AG04449 (cell line): ENCODE data around the gene TMC8.

Experiments
- CTCF ChIA-PET: fragments of 350-600 bp; formaldehyde crosslinking; extraction: SDS; loops from one replicate; lab custom pipeline; 2021; ENCODE audit warnings: antibody characterized with exemption; lab: Yijun Ruan, JAX
- POLR2A ChIA-PET: fragments of 400-600, 350-600 bp; formaldehyde crosslinking; extraction: SDS; loops from one replicate; lab custom pipeline; 2020; ENCODE audit warnings: antibody characterized with exemption, inconsistent platforms; lab: Yijun Ruan, JAX
- DNase-seq: peaks from one replicate; pipeline ENCODE4 v3.0.0-alpha.2; 2010; ENCODE audit warnings: low read depth, low spot score
- H3K4me3 ChIP-seq: 2 replicates; pipeline ENCODE4 v1.5.1; 2011; ENCODE audit warnings: low read depth, mild to moderate bottlenecking, control low read depth, low read length
- CTCF ChIP-seq: IDR thresholded peaks from one replicate; pipeline ENCODE4 v1.5.1; 2011; ENCODE audit warnings: mild to moderate bottlenecking, moderate library complexity, low read length, control low read depth, inconsistent platforms; ENCODE audit not compliant: insufficient read depth; ENCODE audit errors: missing control alignments

The TMC8 gene

GRCh38 chr17:78146471-78146869 lies 15.9 kb downstream of the TMC8 start:
- no peak for TF ChIP-seq CTCF
- POLR2A ChIA-PET, result no interaction called here
- CTCF ChIA-PET, result no interaction called here
- no peak for DNase-seq
- no peak overlapping the region for H3K4me3 ChIP-seq

GRCh38 chr17:78146881-78147280 lies 16.3 kb downstream of the TMC8 start:
- no peak overlapping the region for H3K4me3 ChIP-seq
- no peak for DNase-seq
- ChIA-PET CTCF (no interaction called here), POLR2A (no interaction called here)
- no peak for TF ChIP-seq CTCF

- ChIA-PET CTCF (no interaction called here), POLR2A (no interaction called here)
- TF ChIP-seq CTCF, result no peak
- no peak overlapping the region for H3K4me3 ChIP-seq
- no peak for DNase-seq
These were observed 16.9 kb downstream of the TMC8 start for GRCh38 chr17:78147315-78147998.

GRCh38 chr17:78148286-78149016 lies 17.9 kb downstream of the TMC8 start:
- CTCF ChIA-PET, result no interaction called here
- POLR2A ChIA-PET, result no interaction called here

GRCh38 chr17:78151514-78152008 lies 21.0 kb downstream of the TMC8 start:
- no peak overlapping the region for H3K4me3 ChIP-seq
- ChIA-PET POLR2A (no interaction called here), CTCF (interaction anchor here (0.8 to 1.4 kb wide), 2 partner anchors 25 to 99 kb away, joined by 3 read pairs; no protein-coding TSS in a partner anchor)
- no peak for TF ChIP-seq CTCF
- no peak for DNase-seq

More at GRCh38 chr17:78148286-78149016, 17.9 kb downstream of the TMC8 start:
- H3K4me3 ChIP-seq, result no peak overlapping the region
- no peak for DNase-seq
- TF ChIP-seq CTCF, result no peak
